Measurements from ENCODE around the gene QPCT.

DNA sequence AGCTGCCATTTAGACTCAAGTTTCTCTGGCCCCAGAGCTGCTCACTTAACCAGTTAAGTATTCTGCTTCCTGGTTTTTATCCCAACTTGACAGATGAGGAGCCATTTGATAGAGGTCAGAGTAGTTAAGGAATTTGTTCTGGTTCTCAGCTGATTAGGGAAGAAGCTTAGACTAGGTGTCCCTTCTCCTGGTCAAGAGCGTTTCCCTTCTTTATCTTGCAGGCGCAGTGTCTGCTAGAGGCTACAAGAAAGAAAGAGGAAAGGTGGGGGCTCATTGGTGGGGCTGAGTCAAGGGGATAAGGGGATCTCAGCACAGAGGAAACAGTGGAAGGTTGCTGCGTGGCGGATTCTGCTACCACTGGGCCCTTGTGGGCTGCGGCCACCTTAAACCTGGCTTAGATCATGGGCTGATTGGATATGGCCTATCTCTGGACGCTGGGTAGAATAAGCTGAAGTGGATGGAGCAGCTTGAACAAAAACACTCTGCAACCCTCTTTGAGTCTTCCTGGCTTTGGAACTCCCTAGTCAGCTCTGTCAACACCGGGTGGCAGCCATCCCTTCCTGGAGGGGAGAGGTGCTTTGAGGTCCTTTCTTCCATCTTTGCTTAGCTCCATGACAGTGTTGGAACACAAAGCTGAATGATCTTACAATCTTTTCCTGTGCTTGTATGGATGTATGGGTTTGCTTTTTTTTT lies 70.8 kb downstream of the QPCT start:
- TF ChIP-seq, protein P1, sequence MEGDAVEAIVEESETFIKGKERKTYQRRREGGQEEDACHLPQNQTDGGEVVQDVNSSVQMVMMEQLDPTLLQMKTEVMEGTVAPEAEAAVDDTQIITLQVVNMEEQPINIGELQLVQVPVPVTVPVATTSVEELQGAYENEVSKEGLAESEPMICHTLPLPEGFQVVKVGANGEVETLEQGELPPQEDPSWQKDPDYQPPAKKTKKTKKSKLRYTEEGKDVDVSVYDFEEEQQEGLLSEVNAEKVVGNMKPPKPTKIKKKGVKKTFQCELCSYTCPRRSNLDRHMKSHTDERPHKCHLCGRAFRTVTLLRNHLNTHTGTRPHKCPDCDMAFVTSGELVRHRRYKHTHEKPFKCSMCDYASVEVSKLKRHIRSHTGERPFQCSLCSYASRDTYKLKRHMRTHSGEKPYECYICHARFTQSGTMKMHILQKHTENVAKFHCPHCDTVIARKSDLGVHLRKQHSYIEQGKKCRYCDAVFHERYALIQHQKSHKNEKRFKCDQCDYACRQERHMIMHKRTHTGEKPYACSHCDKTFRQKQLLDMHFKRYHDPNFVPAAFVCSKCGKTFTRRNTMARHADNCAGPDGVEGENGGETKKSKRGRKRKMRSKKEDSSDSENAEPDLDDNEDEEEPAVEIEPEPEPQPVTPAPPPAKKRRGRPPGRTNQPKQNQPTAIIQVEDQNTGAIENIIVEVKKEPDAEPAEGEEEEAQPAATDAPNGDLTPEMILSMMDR (IDR thresholded peaks at IDR 0.05) = no peak
- TF ChIP-seq POLR2A (IDR thresholded peaks at IDR 0.05) = no peak
